Neural crest cell (in vitro differentiated cells): ENCODE results near the gene VARS2. TPM values are rescaled to one million over a fixed set of nuclear protein-coding genes. Genes with fewer than 3 reads are reported as not detected.

Experiments used
- DNase-seq: peaks from one replicate; pipeline ENCODE4 v3.0.0; 2021; ENCODE audit warnings: low read depth, mixed read lengths, low spot score
- H3K27ac Mint-ChIP-seq: one replicate; pipeline ENCODE4 v1.8.0; 2021; ENCODE audit warnings: mild to moderate bottlenecking, mixed read lengths; ENCODE audit not compliant: unreplicated experiment
- H3K27me3 Mint-ChIP-seq: 2 replicates; pipeline ENCODE4 v1.8.0; 2021; ENCODE audit warnings: low read depth, mild to moderate bottlenecking, mixed read lengths
- H3K36me3 Mint-ChIP-seq: 2 replicates; pipeline ENCODE4 v1.8.0; 2021; ENCODE audit warnings: low read depth, mild to moderate bottlenecking, mixed read lengths
- H3K4me1 Mint-ChIP-seq: 2 replicates; pipeline ENCODE4 v1.8.0; 2021; ENCODE audit warnings: mixed read lengths
- H3K4me3 Mint-ChIP-seq: one replicate; pipeline ENCODE4 v1.8.0; 2021; ENCODE audit warnings: mild to moderate bottlenecking, mixed read lengths
- H3K9me3 Mint-ChIP-seq: 2 replicates; pipeline ENCODE4 v1.8.0; 2021; ENCODE audit warnings: mixed read lengths
- CTCF ChIP-seq: fragments of 200-600 bp; sonication (generic); conservative IDR thresholded peaks from 2 replicates; pipeline ENCODE4 v1.5.0; 2021; ENCODE audit warnings: antibody characterized with exemption, mild to moderate bottlenecking
- total RNA-seq: library from RNA; stranded (reverse); gene quantifications from 2 replicates; pipeline ENCODE4 v1.2.1, GENCODE V29; 2021

The VARS2 gene
- total RNA-seq, 1 donor from 2014 or later = 68.2 TPM

- no peak for TF ChIP-seq CTCF
- no peak overlapping the region for H3K27ac Mint-ChIP-seq
- DNase-seq = no peak
- no peak overlapping the region for H3K4me3 Mint-ChIP-seq
- no peaks in the 10 kb centered on the region for H3K36me3 Mint-ChIP-seq
- no peaks in the 10 kb centered on the region for H3K9me3 Mint-ChIP-seq
- peaks cover 13% of the 10 kb centered on the region for H3K4me1 Mint-ChIP-seq
- no peaks in the 10 kb centered on the region for H3K27me3 Mint-ChIP-seq
Measured at GRCh38 chr6:30939473-30939872, 25.4 kb downstream of the VARS2 start.

GRCh38 chr6:30940361-30940986 is 26.4 kb downstream of the VARS2 start, which contains the start of gene MUCL3:
TSS of gene MUCL3 (plus strand) at chr6:30940973. CDS start at chr6:30941000, 27 bp downstream.
- no peak for DNase-seq
- Mint-ChIP-seq H3K4me1 (peaks cover 13% of the 10 kb centered on the region), H3K27ac (no peak within 1 kb of the TSS), H3K9me3 (no peaks in the 10 kb centered on the region), H3K36me3 (no peaks in the 10 kb centered on the region), H3K4me3 (no peak within 1 kb of the TSS), H3K27me3 (no peaks in the 10 kb centered on the region)
- no peak for TF ChIP-seq CTCF

- DNase-seq = peak; percentile 70
- Mint-ChIP-seq H3K27me3 (peaks cover 4% of the 10 kb centered on the region), H3K27ac (no peak overlapping the region), H3K36me3 (no peaks in the 10 kb centered on the region), H3K4me1 (peaks cover 13% of the 10 kb centered on the region), H3K9me3 (no peaks in the 10 kb centered on the region), H3K4me3 (no peak overlapping the region)
- peak; percentile 67 for TF ChIP-seq CTCF
Measured at GRCh38 chr6:30942338-30943060, 28.5 kb downstream of the VARS2 start.

GRCh38 chr6:30944051-30944450 is 30.0 kb downstream of the VARS2 start:
- DNase-seq = no peak
- no peak overlapping the region for H3K27ac Mint-ChIP-seq
- no peak for TF ChIP-seq CTCF
- no peaks in the 10 kb centered on the region for H3K36me3 Mint-ChIP-seq
- H3K9me3 Mint-ChIP-seq = no peaks in the 10 kb centered on the region
- peaks cover 7% of the 10 kb centered on the region for H3K27me3 Mint-ChIP-seq
- no peak overlapping the region for H3K4me3 Mint-ChIP-seq
- H3K4me1 Mint-ChIP-seq = peaks cover 13% of the 10 kb centered on the region

- TF ChIP-seq CTCF = no peak
- Mint-ChIP-seq H3K36me3 (no peaks in the 10 kb centered on the region), H3K4me3 (no peak overlapping the region), H3K27me3 (peaks cover 12% of the 10 kb centered on the region), H3K4me1 (peaks cover 13% of the 10 kb centered on the region), H3K27ac (no peak overlapping the region), H3K9me3 (no peaks in the 10 kb centered on the region)
- no peak for DNase-seq
Measured at GRCh38 chr6:30945281-30945680, 31.2 kb downstream of the VARS2 start.
